ENCODE data around the gene DTD1.
A peak's percentile ranks its signal among the peaks of the same experiment; 100 is the strongest.

The DTD1 gene

GRCh38 chr20:18788021-18788420 is 200.2 kb downstream of the DTD1 start:
- DNase-seq (ENCODE audit: low read depth in 1 of 2, low spot score in 1 of 2): no peak

- no peak for DNase-seq (ENCODE audit: low read depth in 1 of 2, low spot score in 1 of 2)
Observed at GRCh38 chr20:18790787-18791186, 202.9 kb downstream of the DTD1 start.

GRCh38 chr20:18793625-18794427 is 206.0 kb downstream of the DTD1 start:
- DNase-seq (ENCODE audit: low read depth in 1 of 2, low spot score in 1 of 2): peak; percentile 59 to 61

GRCh38 chr20:18794428-18794787 is 206.6 kb downstream of the DTD1 start:
- DNase-seq (ENCODE audit: low read depth in 1 of 2, low spot score in 1 of 2): no peak

- no peak for DNase-seq (ENCODE audit: low read depth in 1 of 2, low spot score in 1 of 2)
Observed at GRCh38 chr20:18795366-18795765, 207.5 kb downstream of the DTD1 start.

- DNase-seq (ENCODE audit: low read depth in 1 of 2, low spot score in 1 of 2): no peak
Observed at GRCh38 chr20:18796282-18796833, 208.5 kb downstream of the DTD1 start.

- DNase-seq (ENCODE audit: low read depth in 1 of 2, low spot score in 1 of 2): no peak
Observed at GRCh38 chr20:18801516-18801915, 213.7 kb downstream of the DTD1 start.

GRCh38 chr20:18802012-18802634 is 214.3 kb downstream of the DTD1 start:
- no peak for DNase-seq (ENCODE audit: low read depth in 1 of 2, low spot score in 1 of 2)

GRCh38 chr20:18805881-18806280 is 218.0 kb downstream of the DTD1 start:
- no peak for DNase-seq (ENCODE audit: low read depth in 1 of 2, low spot score in 1 of 2)

- DNase-seq (ENCODE audit: low read depth in 1 of 2, low spot score in 1 of 2): no peak
Observed at GRCh38 chr20:18808712-18809111, 220.9 kb downstream of the DTD1 start.

GRCh38 chr20:18811186-18811585 is 223.3 kb downstream of the DTD1 start:
- DNase-seq (ENCODE audit: low read depth in 1 of 2, low spot score in 1 of 2): no peak

GRCh38 chr20:18811904-18812303 is 224.1 kb downstream of the DTD1 start:
- DNase-seq (ENCODE audit: low read depth in 1 of 2, low spot score in 1 of 2): no peak

- DNase-seq (ENCODE audit: low read depth in 1 of 2, low spot score in 1 of 2): no peak
Observed at GRCh38 chr20:18813483-18813882, 225.6 kb downstream of the DTD1 start, which contains the start of gene SCP2D1. Gene SCP2D1 (plus strand): TSS chr20:18813783. CDS start chr20:18813816, 33 bp downstream.

GRCh38 chr20:18815194-18815942 is 227.5 kb downstream of the DTD1 start:
- DNase-seq (ENCODE audit: low read depth in 1 of 2, low spot score in 1 of 2): no peak
